22Rv1 (cell line): ENCODE data around the gene SCNN1A.
A peak's percentile ranks its signal among the peaks of the same experiment; 100 is the strongest.

Experiments
- H3K27ac ChIP-seq: fragments of 450-650 bp; 2 replicates; pipeline ENCODE4 v1.5.1; 2017
- ZFX ChIP-seq: fragments of 450-650 bp; IDR thresholded peaks from 2 replicates; pipeline ENCODE4 v1.6.1; 2017; ENCODE audit warnings: antibody characterized with exemption, borderline replicate concordance
- TF ChIP-seq, protein P1 (sequence below): fragments of 450-650 bp; IDR thresholded peaks from 2 replicates; pipeline ENCODE4 v1.5.1; 2017; ENCODE audit warnings: mild to moderate bottlenecking

SCNN1A gene

DNA sequence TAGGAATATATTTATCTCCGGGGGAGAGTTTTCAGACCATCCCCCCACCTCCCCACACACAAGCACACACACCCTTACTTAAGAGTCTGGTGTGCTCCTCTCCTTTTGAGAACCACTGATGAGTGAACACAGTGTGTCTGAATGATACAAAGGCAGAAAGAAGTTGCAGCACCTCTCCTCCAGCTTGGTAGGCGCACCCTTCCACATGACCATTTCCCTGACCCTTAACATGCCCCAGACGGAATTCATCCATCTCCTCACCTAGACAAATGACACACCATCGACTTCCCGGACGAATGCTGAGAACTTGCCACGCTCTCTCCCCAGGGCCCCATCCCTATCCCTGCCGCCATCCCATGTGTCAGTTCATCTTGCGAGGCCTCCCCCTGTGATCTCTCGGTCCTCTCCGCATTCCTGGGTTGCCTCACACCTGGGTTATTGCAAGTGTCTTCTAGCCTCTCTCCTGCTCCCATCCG, 37.4 kb downstream of the SCNN1A start:
- TF ChIP-seq, protein P1, sequence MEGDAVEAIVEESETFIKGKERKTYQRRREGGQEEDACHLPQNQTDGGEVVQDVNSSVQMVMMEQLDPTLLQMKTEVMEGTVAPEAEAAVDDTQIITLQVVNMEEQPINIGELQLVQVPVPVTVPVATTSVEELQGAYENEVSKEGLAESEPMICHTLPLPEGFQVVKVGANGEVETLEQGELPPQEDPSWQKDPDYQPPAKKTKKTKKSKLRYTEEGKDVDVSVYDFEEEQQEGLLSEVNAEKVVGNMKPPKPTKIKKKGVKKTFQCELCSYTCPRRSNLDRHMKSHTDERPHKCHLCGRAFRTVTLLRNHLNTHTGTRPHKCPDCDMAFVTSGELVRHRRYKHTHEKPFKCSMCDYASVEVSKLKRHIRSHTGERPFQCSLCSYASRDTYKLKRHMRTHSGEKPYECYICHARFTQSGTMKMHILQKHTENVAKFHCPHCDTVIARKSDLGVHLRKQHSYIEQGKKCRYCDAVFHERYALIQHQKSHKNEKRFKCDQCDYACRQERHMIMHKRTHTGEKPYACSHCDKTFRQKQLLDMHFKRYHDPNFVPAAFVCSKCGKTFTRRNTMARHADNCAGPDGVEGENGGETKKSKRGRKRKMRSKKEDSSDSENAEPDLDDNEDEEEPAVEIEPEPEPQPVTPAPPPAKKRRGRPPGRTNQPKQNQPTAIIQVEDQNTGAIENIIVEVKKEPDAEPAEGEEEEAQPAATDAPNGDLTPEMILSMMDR = no peak
- TF ChIP-seq ZFX = no peak
- H3K27ac ChIP-seq = peak overlapping the region; percentile 100

DNA sequence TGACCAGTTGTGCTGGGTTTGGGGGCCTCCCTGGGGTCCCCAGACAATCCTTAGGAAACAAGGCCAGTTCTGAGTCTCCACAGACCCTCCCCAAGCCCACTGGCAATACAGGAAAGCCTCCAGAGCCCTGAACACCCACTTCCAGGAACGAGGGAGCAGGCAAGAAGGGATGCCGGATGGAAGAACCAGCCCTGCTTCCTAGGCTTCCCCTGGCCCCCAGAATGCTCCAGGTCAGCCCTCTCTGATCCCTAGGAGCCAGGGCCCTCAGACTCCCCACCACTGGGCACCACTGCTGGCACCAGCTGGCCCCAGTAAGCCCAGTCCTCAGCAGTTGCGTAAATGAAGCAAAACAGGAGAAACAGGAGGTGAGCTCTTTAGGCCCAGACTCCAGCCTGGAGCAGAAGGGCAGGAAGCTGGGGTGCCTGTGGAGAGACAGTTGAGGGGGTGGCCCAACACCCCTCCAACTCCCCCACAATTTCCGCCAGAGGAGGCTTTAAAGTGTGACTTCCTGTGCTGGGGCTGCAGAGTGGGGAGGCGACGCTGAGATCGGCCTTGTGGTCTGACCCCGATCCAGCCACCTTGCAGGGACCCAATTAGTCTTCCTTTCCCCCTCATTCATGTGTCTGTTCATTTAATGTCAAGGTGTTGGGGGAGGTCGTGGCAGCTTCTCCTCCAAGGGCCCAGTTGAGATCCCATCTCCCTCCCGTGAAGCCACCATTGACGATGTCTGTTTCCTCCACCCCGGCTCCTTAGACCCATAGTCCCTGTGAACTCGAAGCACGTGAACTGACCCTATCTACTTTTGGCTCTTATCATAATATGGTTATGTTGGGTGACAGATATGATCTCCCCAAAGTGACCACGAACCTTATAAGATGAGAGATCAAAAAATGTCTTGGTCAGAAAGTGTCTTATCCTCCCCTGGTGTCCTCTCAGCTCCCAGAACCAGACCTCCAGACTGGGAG, 38.2 kb downstream of the SCNN1A start:
- peak overlapping the region; percentile 100 for H3K27ac ChIP-seq

DNA sequence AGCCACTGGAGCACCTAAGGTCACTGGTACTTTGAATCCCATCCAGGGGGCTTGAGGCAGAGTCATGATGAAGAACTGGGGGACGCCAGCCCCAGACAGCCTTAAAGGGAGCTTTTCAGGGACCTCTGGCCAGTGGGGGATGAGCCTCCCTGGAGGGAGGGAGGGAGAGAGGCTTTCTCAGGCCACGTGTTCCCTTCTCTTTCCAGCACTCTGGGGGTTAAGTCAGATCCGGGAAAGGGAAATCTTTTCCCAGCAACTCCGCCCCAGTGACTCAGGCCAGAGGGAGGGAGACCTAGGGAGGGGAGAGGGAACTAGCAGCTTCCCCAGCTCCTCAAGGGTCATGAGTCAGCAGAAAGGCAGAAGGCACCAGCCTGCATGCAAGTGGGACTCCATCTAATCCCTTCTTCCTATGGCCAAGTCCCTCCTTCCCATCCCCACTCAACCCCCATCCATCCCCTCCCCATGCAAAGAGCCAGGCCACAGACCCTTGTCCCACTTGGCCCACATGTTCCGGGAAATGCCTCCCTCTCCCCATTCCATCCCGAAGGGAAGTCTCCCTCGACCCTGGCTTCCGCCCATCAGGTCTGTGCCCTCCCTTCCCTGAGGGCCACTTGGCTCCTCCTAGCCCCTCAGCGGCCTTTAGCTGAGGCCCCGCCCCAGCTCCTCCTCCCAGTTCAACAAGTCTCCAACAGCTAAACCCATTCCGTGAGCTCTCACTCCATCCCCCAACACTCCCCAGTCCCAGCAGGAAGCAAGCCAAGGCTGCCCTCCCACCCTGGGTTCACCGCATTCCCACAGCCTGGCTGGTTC, 39.1 kb downstream of the SCNN1A start:
- TF ChIP-seq ZFX = no peak
- TF ChIP-seq, protein P1 = no peak
- peak overlapping the region; percentile 100 for H3K27ac ChIP-seq

More for the DNA sequence above, 38.2 kb downstream of the SCNN1A start:
- TF ChIP-seq, protein P1 = no peak
- TF ChIP-seq ZFX = no peak

DNA sequence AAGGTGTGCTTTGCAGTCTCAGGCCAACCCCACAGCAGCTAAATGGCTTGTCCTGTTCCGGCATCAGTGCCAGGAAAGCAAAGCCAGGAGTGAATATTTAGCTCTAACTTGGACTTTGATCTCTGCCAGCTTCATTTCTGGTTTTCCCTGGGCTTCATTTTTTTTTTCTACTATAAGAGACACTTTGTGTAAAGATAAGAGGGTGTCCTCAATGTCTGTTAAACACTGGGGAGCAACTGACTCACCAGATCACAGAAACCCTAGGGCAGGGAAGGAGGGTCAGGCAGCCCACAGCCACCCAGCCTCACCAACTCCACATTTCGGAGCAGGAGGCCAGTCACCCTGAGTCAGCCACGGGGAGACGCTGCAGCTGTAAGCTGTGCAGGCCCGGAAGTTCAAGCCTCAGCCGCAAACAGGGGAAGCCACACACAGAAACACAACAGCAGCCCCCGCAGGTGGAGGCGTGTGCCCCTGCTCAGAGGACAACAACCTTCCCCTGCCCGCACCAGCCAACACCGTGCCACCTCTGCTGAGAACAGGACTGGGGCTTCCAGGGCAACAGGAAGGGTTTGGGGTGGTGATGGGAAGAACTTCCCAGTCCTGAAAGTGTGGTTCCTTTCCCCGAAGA, 39.8 kb downstream of the SCNN1A start:
- peak overlapping the region; percentile 100 for H3K27ac ChIP-seq
- TF ChIP-seq, protein P1 = peak; percentile 79
- TF ChIP-seq ZFX = no peak

DNA sequence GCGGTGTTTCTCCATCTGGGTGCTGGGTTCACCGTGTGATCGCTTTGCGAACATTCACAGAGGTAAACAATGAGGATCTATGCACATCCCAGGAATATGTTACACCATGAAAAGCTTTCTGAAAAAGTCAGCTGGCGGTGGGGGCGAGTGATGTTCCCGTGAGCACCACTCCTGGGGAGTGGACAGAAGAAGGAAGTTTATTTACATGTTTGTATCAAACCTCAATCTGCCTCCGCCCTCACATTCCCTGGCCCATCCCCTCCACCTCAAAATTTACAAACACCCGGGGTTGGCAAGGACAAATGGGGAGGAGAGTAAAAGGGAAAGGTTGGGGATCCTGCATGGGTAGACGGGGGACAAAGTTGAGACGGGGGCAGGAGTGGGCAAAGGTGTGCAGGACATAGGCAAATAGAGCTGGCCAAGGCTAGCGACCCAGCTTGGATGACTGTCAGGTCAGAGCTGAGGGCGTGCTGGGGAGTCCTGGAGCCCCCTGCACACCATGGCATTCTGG, 40.4 kb downstream of the SCNN1A start:
- H3K27ac ChIP-seq = peak overlapping the region; percentile 100
- no peak for TF ChIP-seq ZFX
- TF ChIP-seq, protein P1 = no peak

DNA sequence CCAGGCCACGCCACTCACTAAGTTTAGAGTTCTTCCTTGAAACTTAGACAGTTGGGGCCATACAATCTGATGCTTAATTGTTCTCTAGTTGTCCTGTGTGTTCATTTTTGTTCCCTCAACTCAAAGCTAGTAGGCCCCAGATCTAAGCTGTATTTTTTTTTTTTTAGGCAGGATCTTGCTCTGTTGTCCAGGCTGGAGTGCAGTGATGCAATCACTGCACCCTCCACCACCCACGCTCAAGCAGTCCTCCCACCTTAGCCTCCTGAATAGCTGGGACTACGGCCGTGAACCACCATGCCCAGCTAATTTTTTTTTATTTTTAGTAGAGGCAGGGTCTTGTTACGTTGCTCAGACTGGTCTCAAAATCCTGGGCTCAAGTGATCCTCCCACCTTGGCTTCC, 41.0 kb downstream of the SCNN1A start:
- TF ChIP-seq, protein P1 = no peak
- TF ChIP-seq ZFX = no peak
- peak overlapping the region; percentile 100 for H3K27ac ChIP-seq
